ENCODE results near the gene ALDOC. TPM values are rescaled to one million over a fixed set of nuclear protein-coding genes. Genes with fewer than 3 reads are reported as not detected.
A peak's percentile ranks its signal among the peaks of the same experiment; 100 is the strongest.

The ALDOC gene
- total RNA-seq, 1 experiment from 2014 or later = 17.7 TPM

- DNase-seq = peak; percentile 55 to 65
- H3K27ac Mint-ChIP-seq (ENCODE audit: unreplicated experiment) = peak overlapping the region; percentile 99
- POLR2A ChIA-PET = interaction anchor here (0.5 to 1.4 kb wide), 6 partner anchors 15 to 62 kb away, joined by 3 to 9 read pairs (median 6); partner anchors contain the start of genes ALDOC, BLTP2, PIGS and SDF2
- H3K36me3 ChIP-seq (ENCODE audit: control insufficient read depth, insufficient read depth, low read length) = no peaks in the 10 kb centered on the region
- no peaks in the 10 kb centered on the region for H3K9me3 Mint-ChIP-seq (ENCODE audit: unreplicated experiment)
- intact Hi-C loops (cut with micrococcal nuclease; ENCODE audit: unreplicated experiment) = loop anchor here (2.0 to 10.0 kb wide), 2 partner anchors 23 to 45 kb away; partner anchors contain the start of genes ALDOC and BLTP2
- CTCF ChIA-PET = interaction anchor here (0.8 to 1.0 kb wide), 3 partner anchors 13 to 183 kb away, joined by 3 read pairs; partner anchors contain the start of gene PIGS
- peaks cover 45% of the 10 kb centered on the region for H3K36me3 Mint-ChIP-seq (ENCODE audit: insufficient read depth, unreplicated experiment)
- no peaks in the 10 kb centered on the region for H3K27me3 Mint-ChIP-seq (ENCODE audit: insufficient read depth, unreplicated experiment)
- peaks cover 20% of the 10 kb centered on the region for H3K4me1 Mint-ChIP-seq (ENCODE audit: low read depth, unreplicated experiment)
- H3K9me3 ChIP-seq = no peaks in the 10 kb centered on the region
- peak overlapping the region; percentile 96 for H3K4me3 Mint-ChIP-seq (ENCODE audit: unreplicated experiment)
- H3K4me3 ChIP-seq (ENCODE audit: low read depth, low read length) = peak overlapping the region; percentile 86
- no peak for TF ChIP-seq CTCF (IDR thresholded peaks at IDR 0.05; ENCODE audit: insufficient read depth in 1 of 2, low read depth in 1 of 2, low read length in 1 of 2, severe bottlenecking in 1 of 2, unreplicated experiment in 1 of 2)
- peaks cover 6% of the 10 kb centered on the region for H3K4me1 ChIP-seq
- H3K27me3 ChIP-seq (replicated peaks; ENCODE audit: control insufficient read depth, insufficient read depth, low read length) = no peaks in the 10 kb centered on the region
- BruUV-seq (replicated peaks) = TSS peak; percentile 83
These were observed 22.9 kb upstream of the ALDOC start for GRCh38 chr17:28599311-28600184.

- H3K4me1 ChIP-seq = peaks cover 6% of the 10 kb centered on the region
- no peak for TF ChIP-seq CTCF (IDR thresholded peaks at IDR 0.05; ENCODE audit: insufficient read depth in 1 of 2, low read depth in 1 of 2, low read length in 1 of 2, severe bottlenecking in 1 of 2, unreplicated experiment in 1 of 2)
- POLR2A ChIA-PET = interaction anchor here (0.5 to 2.0 kb wide), 8 partner anchors 15 to 120 kb away, joined by 3 to 9 read pairs (median 7); partner anchors contain the start of genes ALDOC, BLTP2, PIGS and PROCA1
- peak; percentile 94 to 98 for DNase-seq
- H3K4me1 Mint-ChIP-seq (ENCODE audit: low read depth, unreplicated experiment) = peaks cover 20% of the 10 kb centered on the region
- CTCF ChIA-PET = interaction anchor here (0.7 to 1.0 kb wide), 4 partner anchors 14 to 182 kb away, joined by 3 read pairs; partner anchors contain the start of genes NEK8 and PIGS
- peak within 1 kb of the TSS; percentile 99 for H3K27ac Mint-ChIP-seq (ENCODE audit: unreplicated experiment)
- H3K27me3 Mint-ChIP-seq (ENCODE audit: insufficient read depth, unreplicated experiment) = no peaks in the 10 kb centered on the region
- peak within 1 kb of the TSS; percentile 96 for H3K4me3 Mint-ChIP-seq (ENCODE audit: unreplicated experiment)
- no peaks in the 10 kb centered on the region for H3K36me3 ChIP-seq (ENCODE audit: control insufficient read depth, insufficient read depth, low read length)
- H3K9me3 ChIP-seq = no peaks in the 10 kb centered on the region
- no TSS peak for BruUV-seq (replicated peaks)
- H3K27me3 ChIP-seq (replicated peaks; ENCODE audit: control insufficient read depth, insufficient read depth, low read length) = no peaks in the 10 kb centered on the region
- H3K36me3 Mint-ChIP-seq (ENCODE audit: insufficient read depth, unreplicated experiment) = peaks cover 41% of the 10 kb centered on the region
- no peaks in the 10 kb centered on the region for H3K9me3 Mint-ChIP-seq (ENCODE audit: unreplicated experiment)
- intact Hi-C loops (cut with micrococcal nuclease; ENCODE audit: unreplicated experiment) = loop anchor here (2.0 to 10.0 kb wide), 2 partner anchors 22 to 46 kb away; partner anchors contain the start of genes ALDOC and BLTP2
- H3K4me3 ChIP-seq (ENCODE audit: low read depth, low read length) = peak within 1 kb of the TSS; percentile 86
These were observed 22.2 kb upstream of the ALDOC start, which contains the start of gene SPAG5 for GRCh38 chr17:28598799-28599310. SPAG5 (minus strand) TSS chr17:28599025; CDS start chr17:28598946, 79 bp downstream.

- DNase-seq = no peak
- TSS peak; percentile 72 for BruUV-seq (replicated peaks)
- Mint-ChIP-seq H3K27me3 (ENCODE audit: insufficient read depth, unreplicated experiment) (no peaks in the 10 kb centered on the region), H3K4me3 (ENCODE audit: unreplicated experiment) (peak overlapping the region; percentile 96), H3K4me1 (ENCODE audit: low read depth, unreplicated experiment) (peaks cover 19% of the 10 kb centered on the region), H3K9me3 (ENCODE audit: unreplicated experiment) (no peaks in the 10 kb centered on the region), H3K36me3 (ENCODE audit: insufficient read depth, unreplicated experiment) (peaks cover 41% of the 10 kb centered on the region), H3K27ac (ENCODE audit: unreplicated experiment) (peak overlapping the region; percentile 99)
- Histone ChIP-seq H3K4me3 (ENCODE audit: low read depth, low read length) (peak overlapping the region; percentile 86), H3K27me3 (replicated peaks; ENCODE audit: control insufficient read depth, insufficient read depth, low read length) (no peaks in the 10 kb centered on the region), H3K4me1 (peaks cover 6% of the 10 kb centered on the region), H3K9me3 (no peaks in the 10 kb centered on the region), H3K36me3 (ENCODE audit: control insufficient read depth, insufficient read depth, low read length) (no peaks in the 10 kb centered on the region)
- ChIA-PET CTCF (interaction anchor here (0.7 kb wide), 1 partner anchor 130 kb away, joined by 3 read pairs; the partner anchor contains the start of gene NEK8), POLR2A (interaction anchor here (0.5 to 2.0 kb wide), 3 partner anchors 27 to 121 kb away, joined by 6 to 7 read pairs (median 7); partner anchors contain the start of genes PIGS, PROCA1 and RPL23A)
- intact Hi-C loops (cut with micrococcal nuclease; ENCODE audit: unreplicated experiment) = loop anchor here (2.0 to 10.0 kb wide), 2 partner anchors 22 to 46 kb away; partner anchors contain the start of genes ALDOC and BLTP2
- no peak for TF ChIP-seq CTCF (IDR thresholded peaks at IDR 0.05; ENCODE audit: insufficient read depth in 1 of 2, low read depth in 1 of 2, low read length in 1 of 2, severe bottlenecking in 1 of 2, unreplicated experiment in 1 of 2)
These were observed 21.7 kb upstream of the ALDOC start for GRCh38 chr17:28598389-28598788.

Data from Caco-2 (cell line).